RWPE2 (cell line): Measurements from ENCODE around the gene SOD3.

ENCODE experiments used
- ATAC-seq: fragments of 200-7000 bp; cut with Tn5 transposase; 3 replicates; pipeline ENCODE4 v1.9.1; 2021; ENCODE audit warnings: low read depth
- DNase-seq: peaks from one replicate; pipeline ENCODE4 v3.0.0-alpha.2; 2020; ENCODE audit warnings: low spot score
- H3K27ac ChIP-seq: fragments of 450-650 bp; 2 replicates; pipeline ENCODE4 v1.5.1; 2017; ENCODE audit warnings: mild to moderate bottlenecking; ENCODE audit not compliant: poor library complexity, severe bottlenecking
- H3K27me3 ChIP-seq: fragments of 250-450 bp; sonication (Bioruptor Pico); 2 replicates; pipeline ENCODE4 v1.5.1; 2021; ENCODE audit warnings: mild to moderate bottlenecking, moderate library complexity; ENCODE audit not compliant: insufficient read depth, poor library complexity, severe bottlenecking
- H3K36me3 ChIP-seq: fragments of 250-450 bp; sonication (Bioruptor Pico); 2 replicates; pipeline ENCODE4 v1.5.1; 2020; ENCODE audit warnings: low read depth, mild to moderate bottlenecking, moderate library complexity
- H3K4me1 ChIP-seq: fragments of 250-450 bp; sonication (Bioruptor Pico); 2 replicates; pipeline ENCODE4 v1.5.1; 2021; ENCODE audit warnings: mild to moderate bottlenecking, moderate library complexity; ENCODE audit not compliant: insufficient read depth, poor library complexity, severe bottlenecking
- H3K4me3 ChIP-seq: fragments of 250-450 bp; sonication (Bioruptor Pico); 2 replicates; pipeline ENCODE4 v1.5.1; 2021; ENCODE audit warnings: mild to moderate bottlenecking, moderate library complexity; ENCODE audit not compliant: severe bottlenecking
- H3K9me3 ChIP-seq: fragments of 250-450 bp; sonication (Bioruptor Pico); 2 replicates; pipeline ENCODE4 v1.5.1; 2021; ENCODE audit warnings: mild to moderate bottlenecking, moderate library complexity; ENCODE audit not compliant: severe bottlenecking
- CTCF ChIP-seq: fragments of 450-650 bp; IDR thresholded peaks from one replicate; pipeline ENCODE4 v1.5.1; 2017; ENCODE audit warnings: mild to moderate bottlenecking, moderate library complexity; ENCODE audit not compliant: poor library complexity, severe bottlenecking

The SOD3 gene

GRCh38 chr4:24816797-24817196 lies 21.4 kb downstream of the SOD3 start:
- Histone ChIP-seq H3K9me3 (no peaks in the 10 kb centered on the region), H3K36me3 (no peaks in the 10 kb centered on the region), H3K4me3 (no peak overlapping the region), H3K4me1 (no peaks in the 10 kb centered on the region), H3K27me3 (no peaks in the 10 kb centered on the region), H3K27ac (no peak overlapping the region)
- DNase-seq (no peak), ATAC-seq (no peak)
- TF ChIP-seq CTCF: no peak

- Histone ChIP-seq H3K27ac (no peak overlapping the region), H3K27me3 (no peaks in the 10 kb centered on the region), H3K36me3 (no peaks in the 10 kb centered on the region), H3K4me3 (no peak overlapping the region), H3K9me3 (no peaks in the 10 kb centered on the region), H3K4me1 (no peaks in the 10 kb centered on the region)
- no peak for DNase-seq
- TF ChIP-seq CTCF: no peak
- ATAC-seq: no peak
These were observed 25.2 kb downstream of the SOD3 start for GRCh38 chr4:24820541-24820940.

- ATAC-seq: no peak
- no peak overlapping the region for H3K4me3 ChIP-seq
- H3K27me3 ChIP-seq: no peaks in the 10 kb centered on the region
- H3K36me3 ChIP-seq: no peaks in the 10 kb centered on the region
- no peak overlapping the region for H3K27ac ChIP-seq
- DNase-seq: no peak
- no peaks in the 10 kb centered on the region for H3K9me3 ChIP-seq
- H3K4me1 ChIP-seq: no peaks in the 10 kb centered on the region
- TF ChIP-seq CTCF: no peak
These were observed 29.3 kb downstream of the SOD3 start for GRCh38 chr4:24824720-24825119.

GRCh38 chr4:24831637-24832036 lies 36.3 kb downstream of the SOD3 start:
- H3K27me3 ChIP-seq: no peaks in the 10 kb centered on the region
- H3K36me3 ChIP-seq: no peaks in the 10 kb centered on the region
- DNase-seq (no peak), ATAC-seq (no peak)
- no peaks in the 10 kb centered on the region for H3K4me1 ChIP-seq
- H3K4me3 ChIP-seq: no peak overlapping the region
- no peaks in the 10 kb centered on the region for H3K9me3 ChIP-seq
- H3K27ac ChIP-seq: no peak overlapping the region
- no peak for TF ChIP-seq CTCF

- Histone ChIP-seq H3K36me3 (no peaks in the 10 kb centered on the region), H3K9me3 (no peaks in the 10 kb centered on the region), H3K27ac (no peak overlapping the region), H3K27me3 (no peaks in the 10 kb centered on the region), H3K4me1 (no peaks in the 10 kb centered on the region), H3K4me3 (no peak overlapping the region)
- ATAC-seq (no peak), DNase-seq (no peak)
- TF ChIP-seq CTCF: no peak
These were observed 40.3 kb downstream of the SOD3 start for GRCh38 chr4:24835696-24836095.
